DMS114 treated with DMSO at 0.1 percent for 48 hours (cell line): ENCODE results near the gene CARD10.

Source experiments
- DNase-seq: peaks from one replicate; lab custom pipeline; 2025; ENCODE audit not compliant: unreplicated experiment; lab: John Stamatoyannopoulos, UW

Gene CARD10

GRCh38 chr22:37487571-37487970 is 31.6 kb downstream of the CARD10 start:
- DNase-seq: no peak

- no peak for DNase-seq
Measured at GRCh38 chr22:37487129-37487528, 32.1 kb downstream of the CARD10 start.

- DNase-seq: no peak
Measured at GRCh38 chr22:37486224-37486845, 32.9 kb downstream of the CARD10 start, which contains the start of gene MFNG. Gene MFNG, minus strand, starts transcription at chr22:37486384. Its CDS starts 207 bp downstream, at chr22:37486177.

GRCh38 chr22:37485395-37486223 is 33.6 kb downstream of the CARD10 start:
- no peak for DNase-seq

- DNase-seq: no peak
Measured at GRCh38 chr22:37484480-37485394, 34.5 kb downstream of the CARD10 start.

- no peak for DNase-seq
Measured at GRCh38 chr22:37483050-37483449, 36.2 kb downstream of the CARD10 start.

GRCh38 chr22:37482244-37482643 is 37.0 kb downstream of the CARD10 start:
- no peak for DNase-seq

GRCh38 chr22:37481347-37481907 is 37.8 kb downstream of the CARD10 start:
- no peak for DNase-seq

- no peak for DNase-seq
Measured at GRCh38 chr22:37480387-37481346, 38.5 kb downstream of the CARD10 start.

GRCh38 chr22:37479196-37479595 is 40.0 kb downstream of the CARD10 start:
- no peak for DNase-seq

GRCh38 chr22:37476389-37477329 is 42.6 kb downstream of the CARD10 start:
- DNase-seq: no peak

GRCh38 chr22:37474447-37475090 is 44.6 kb downstream of the CARD10 start:
- no peak for DNase-seq

- DNase-seq: no peak
Measured at GRCh38 chr22:37473437-37473946, 45.7 kb downstream of the CARD10 start.

- no peak for DNase-seq
Measured at GRCh38 chr22:37472418-37473006, 46.7 kb downstream of the CARD10 start.

GRCh38 chr22:37471727-37472417 is 47.3 kb downstream of the CARD10 start:
- DNase-seq: no peak

- no peak for DNase-seq
Measured at GRCh38 chr22:37470087-37470445, 49.1 kb downstream of the CARD10 start.

- no peak for DNase-seq
Measured at GRCh38 chr22:37469416-37470086, 49.7 kb downstream of the CARD10 start.
